ENCODE measurements around the gene CNTNAP2. TPM values are rescaled to one million over a fixed set of nuclear protein-coding genes. Genes with fewer than 3 reads are reported as not detected.

Gene CNTNAP2
- total and polyA plus RNA-seq, 9 of the 15 experiments (the other 6 are each of a cell fraction or from before 2014, with no cell fraction given): 0.04 to 0.62 (median 0.09) TPM; not detected in 4

GRCh38 chr7:146067880-146068279 lies 48.7 kb upstream of the CNTNAP2 start:
- CTCF ChIA-PET (ENCODE audit: low intra/inter-chr PET ratio): no interaction called here
- Histone ChIP-seq H3K4me3 (no peak overlapping the region), H3K9me3 (replicated peaks; ENCODE audit: control insufficient read depth, insufficient read depth, low read depth, low read length) (no peaks in the 10 kb centered on the region), H4K20me1 (replicated peaks; ENCODE audit: control insufficient read depth, insufficient read depth, low read length) (no peaks in the 10 kb centered on the region), H2AFZ (ENCODE audit: low read depth, low read length) (no peak overlapping the region), H3K79me2 (ENCODE audit: control insufficient read depth, insufficient read depth, low read length) (no peaks in the 10 kb centered on the region), H3K4me1 (replicated peaks in 1 of 2; ENCODE audit: control insufficient read depth in 2 of 2, insufficient read depth in 2 of 2, low read length in 2 of 2) (no peaks in the 10 kb centered on the region), H3K36me3 (ENCODE audit: control insufficient read depth, insufficient read depth, low read length) (no peaks in the 10 kb centered on the region), H3K27me3 (ENCODE audit: control insufficient read depth in 2 of 2, insufficient read depth in 2 of 2, low read length in 2 of 2) (no peaks in the 10 kb centered on the region), H3K4me2 (ENCODE audit: insufficient read depth, low read length) (no peak overlapping the region), H3K9me1 (ENCODE audit: control insufficient read depth, insufficient read depth, low read length) (no peaks in the 10 kb centered on the region), H3K27ac (ENCODE audit: extremely low read depth, low read depth, low read length) (no peak overlapping the region), H3K9ac (ENCODE audit: insufficient read depth in 1 of 2, low read depth in 2 of 2, low read length in 2 of 2) (no peak overlapping the region)
- 46% methylated on average over 3 of the region's 3 CpGs for WGBS (ENCODE audit: insufficient coverage, low coverage, missing lambda C conversion rate)
- no TSS peak for BruUV-seq (replicated peaks)
- ATAC-seq (no peak), FAIRE-seq (no peak), DNase-seq (ENCODE audit: extremely low read depth in 1 of 4, low spot score in 3 of 4) (no peak)
- POLR2A ChIA-PET: no interaction called here
- intact Hi-C loops (cut with micrococcal nuclease) (no loop called here), in situ Hi-C loops (cut with MboI) (no loop called here)
- TF ChIP-seq ZNF76 (CRISPR knock-in tag; IDR thresholded peaks at IDR 0.05; ENCODE audit: borderline replicate concordance) (no peak), PYGO2 (tag; IDR thresholded peaks at IDR 0.05) (no peak), ZNF217 (CRISPR knock-in tag; IDR thresholded peaks at IDR 0.05) (no peak), CBX2 (IDR thresholded peaks at IDR 0.05; ENCODE audit: insufficient read depth, low read length, poor library complexity, severe bottlenecking) (no peak), XRCC3 (IDR thresholded peaks at IDR 0.05) (no peak), SRSF1 (IDR thresholded peaks at IDR 0.05; ENCODE audit: low read depth, low read length) (no peak), ETV5 (CRISPR knock-in tag; IDR thresholded peaks at IDR 0.05; ENCODE audit: low read depth) (no peak), VEZF1 (CRISPR knock-in tag; IDR thresholded peaks at IDR 0.05) (no peak)
